H1 (cell line): Measurements from ENCODE around the gene DENND2A. TPM values are rescaled to one million over a fixed set of nuclear protein-coding genes. Genes with fewer than 3 reads are reported as not detected.

Experiments used
- BCL11A ChIP-seq, 2 experiments: IDR thresholded peaks; one replicate each; pipeline ENCODE4 v1.6.1; 2011; ENCODE audit warnings: low read depth in 2 of 2, low read length in 2 of 2, mild to moderate bottlenecking in 2 of 2
- CBX8 ChIP-seq: fragments of 300-800, 300-1000 bp; sonication (generic); IDR thresholded peaks from 2 replicates; pipeline ENCODE4 v1.7.1; 2016; ENCODE audit warnings: low read depth, low read length, borderline replicate concordance
- CHD1 ChIP-seq: IDR thresholded peaks from 2 replicates; pipeline ENCODE4 v1.6.1; 2012; ENCODE audit warnings: low read depth, low read length, improper control_type of control experiment
- CHD7 ChIP-seq: fragments of 300-600 bp; sonication (generic); IDR thresholded peaks from 2 replicates; pipeline ENCODE4 v1.7.1; 2012; ENCODE audit warnings: low read length, moderate library complexity, mild to moderate bottlenecking, inconsistent platforms; ENCODE audit not compliant: insufficient replicate concordance
- RBBP5 ChIP-seq: IDR thresholded peaks from 2 replicates; pipeline ENCODE4 v1.7.1; 2012; ENCODE audit warnings: low read depth, mild to moderate bottlenecking, inconsistent platforms, low read length, moderate library complexity, borderline replicate concordance
- RXRA ChIP-seq: IDR thresholded peaks from 2 replicates; pipeline ENCODE4 v1.6.1; 2011; ENCODE audit warnings: low read depth, mild to moderate bottlenecking, low read length, moderate library complexity; ENCODE audit not compliant: insufficient read depth
- SAP30 ChIP-seq: fragments of 300-600 bp; sonication (generic); IDR thresholded peaks from 2 replicates; pipeline ENCODE4 v1.7.1; 2012; ENCODE audit warnings: low read length, moderate library complexity, mild to moderate bottlenecking, inconsistent platforms; ENCODE audit not compliant: insufficient read depth, insufficient replicate concordance
- SIN3A ChIP-seq, 2 experiments: IDR thresholded peaks in 1 of 2; conservative IDR thresholded peaks in 1 of 2; 2 replicates each; pipeline ENCODE4 v1.6.1; 2011 to 2012; ENCODE audit warnings: low read length in 2 of 2, improper control_type of control experiment in 1 of 2, low read depth in 1 of 2, mild to moderate bottlenecking in 1 of 2
- SP1 ChIP-seq: IDR thresholded peaks from 2 replicates; pipeline ENCODE4 v1.6.1; 2011; ENCODE audit warnings: low read depth, low read length
- polyA plus RNA-seq, 7 experiments: library from polyadenylated mRNA; depleted of rRNA in 3 of 7; stranded (reverse) in 5 of 7; unstranded in 2 of 7; fragments of >200 nt in 5 of 7; fragments of 200-250 nt in 2 of 7; gene quantifications; 1 replicate in 5 of 7; 2 replicates in 1 of 7; 4 replicates in 1 of 7; pipeline versions ENCODE4 v1.2.1 to v1.2.3, GENCODE V29; 2011 to 2013; ENCODE audit warnings: missing spikeins in 2 of 7, mixed read lengths in 2 of 7
- total RNA-seq: library from RNA; stranded (reverse); fragmentation: NEBNext Ultra II Directional; extraction: Animal tissue kit (Norgen Biotek cat#: 25700); gene quantifications from 2 replicates; pipeline ENCODE4 v1.2.1, GENCODE V29; 2021

Gene DENND2A
- total and polyA plus RNA-seq, 2 of the 8 experiments (the other 6 are each of a cell fraction or from before 2014, with no cell fraction given), result 5.0 to 13.0 TPM

GRCh38 chr7:140604076-140604475 lies 36.5 kb downstream of the DENND2A start (continued):
- TF ChIP-seq CHD7, result no peak
- no peak for TF ChIP-seq CHD1
- no peak for TF ChIP-seq SP1
- TF ChIP-seq CBX8, result no peak
- TF ChIP-seq RXRA, result no peak
- no peak for TF ChIP-seq SIN3A (conservative IDR thresholded peaks at IDR 0.05 in 1 of 2, IDR thresholded peaks at IDR 0.05 in 1 of 2; ENCODE audit: low read depth in 1 of 2, low read length in 2 of 2)
- TF ChIP-seq BCL11A (IDR thresholded peaks at IDR 0.05; ENCODE audit: low read depth in 2 of 2, low read length in 2 of 2), result no peak
- TF ChIP-seq SAP30, result no peak
- no peak for TF ChIP-seq RBBP5
